AML-193 (cell line): Measurements from ENCODE around the gene BSN.

ENCODE experiments used
- DNase-seq, 2 experiments: peaks; one replicate each; lab custom pipeline; 2025; lab: John Stamatoyannopoulos, UW

BSN gene, protein sequence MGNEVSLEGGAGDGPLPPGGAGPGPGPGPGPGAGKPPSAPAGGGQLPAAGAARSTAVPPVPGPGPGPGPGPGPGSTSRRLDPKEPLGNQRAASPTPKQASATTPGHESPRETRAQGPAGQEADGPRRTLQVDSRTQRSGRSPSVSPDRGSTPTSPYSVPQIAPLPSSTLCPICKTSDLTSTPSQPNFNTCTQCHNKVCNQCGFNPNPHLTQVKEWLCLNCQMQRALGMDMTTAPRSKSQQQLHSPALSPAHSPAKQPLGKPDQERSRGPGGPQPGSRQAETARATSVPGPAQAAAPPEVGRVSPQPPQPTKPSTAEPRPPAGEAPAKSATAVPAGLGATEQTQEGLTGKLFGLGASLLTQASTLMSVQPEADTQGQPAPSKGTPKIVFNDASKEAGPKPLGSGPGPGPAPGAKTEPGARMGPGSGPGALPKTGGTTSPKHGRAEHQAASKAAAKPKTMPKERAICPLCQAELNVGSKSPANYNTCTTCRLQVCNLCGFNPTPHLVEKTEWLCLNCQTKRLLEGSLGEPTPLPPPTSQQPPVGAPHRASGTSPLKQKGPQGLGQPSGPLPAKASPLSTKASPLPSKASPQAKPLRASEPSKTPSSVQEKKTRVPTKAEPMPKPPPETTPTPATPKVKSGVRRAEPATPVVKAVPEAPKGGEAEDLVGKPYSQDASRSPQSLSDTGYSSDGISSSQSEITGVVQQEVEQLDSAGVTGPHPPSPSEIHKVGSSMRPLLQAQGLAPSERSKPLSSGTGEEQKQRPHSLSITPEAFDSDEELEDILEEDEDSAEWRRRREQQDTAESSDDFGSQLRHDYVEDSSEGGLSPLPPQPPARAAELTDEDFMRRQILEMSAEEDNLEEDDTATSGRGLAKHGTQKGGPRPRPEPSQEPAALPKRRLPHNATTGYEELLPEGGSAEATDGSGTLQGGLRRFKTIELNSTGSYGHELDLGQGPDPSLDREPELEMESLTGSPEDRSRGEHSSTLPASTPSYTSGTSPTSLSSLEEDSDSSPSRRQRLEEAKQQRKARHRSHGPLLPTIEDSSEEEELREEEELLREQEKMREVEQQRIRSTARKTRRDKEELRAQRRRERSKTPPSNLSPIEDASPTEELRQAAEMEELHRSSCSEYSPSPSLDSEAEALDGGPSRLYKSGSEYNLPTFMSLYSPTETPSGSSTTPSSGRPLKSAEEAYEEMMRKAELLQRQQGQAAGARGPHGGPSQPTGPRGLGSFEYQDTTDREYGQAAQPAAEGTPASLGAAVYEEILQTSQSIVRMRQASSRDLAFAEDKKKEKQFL (N-terminal part only)

DNA sequence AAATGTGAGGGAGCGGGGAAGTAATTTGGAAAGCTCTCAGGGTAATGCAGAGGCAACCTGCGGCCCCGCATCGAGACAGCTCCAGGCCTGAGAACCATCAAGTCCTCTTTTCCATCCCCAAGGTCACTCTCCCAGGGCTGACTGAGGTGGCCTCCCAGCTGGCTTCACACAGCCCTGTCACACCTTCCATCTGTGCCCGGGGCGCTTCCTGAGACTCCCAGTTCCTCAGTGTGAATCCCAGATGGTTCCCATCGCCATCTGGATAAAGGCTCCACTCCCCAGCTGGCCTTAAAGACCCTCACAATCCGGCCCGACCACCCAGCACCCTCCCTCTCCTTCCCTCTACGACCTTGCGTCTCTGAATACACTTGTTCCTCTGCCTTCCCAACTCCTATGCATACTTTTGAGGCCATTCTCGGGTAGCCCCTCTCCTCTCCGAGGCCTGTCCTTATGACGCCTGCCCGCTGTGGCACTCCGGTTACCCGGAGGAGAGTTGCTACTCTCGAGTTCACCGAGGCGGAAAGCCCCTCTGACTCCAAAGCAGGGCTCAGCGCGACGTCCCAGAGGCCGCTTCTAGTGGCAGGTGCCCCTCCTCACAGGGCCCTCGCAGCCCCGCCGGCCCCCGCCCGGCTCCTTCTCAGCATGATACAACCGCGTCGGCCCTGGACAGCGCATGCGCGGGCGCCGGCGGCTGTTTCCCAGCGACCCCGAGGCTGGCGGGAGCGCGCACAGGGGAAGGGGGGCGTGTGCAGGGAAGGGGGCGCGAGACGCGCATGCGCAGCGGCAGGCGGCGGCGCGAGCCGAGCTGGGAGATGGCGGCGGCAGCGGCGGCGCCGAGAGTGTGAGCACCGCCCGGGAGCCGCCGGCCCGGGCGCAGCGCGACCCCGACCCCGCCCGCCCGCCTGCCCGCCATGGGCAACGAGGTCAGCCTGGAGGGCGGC is at the start of gene BSN:
BSN (plus strand) TSS at position 786 of the 941 bp plus-strand sequence; CDS start at position 912, 126 bp downstream.
- DNase-seq: peak; percentile 61 to 66

DNA sequence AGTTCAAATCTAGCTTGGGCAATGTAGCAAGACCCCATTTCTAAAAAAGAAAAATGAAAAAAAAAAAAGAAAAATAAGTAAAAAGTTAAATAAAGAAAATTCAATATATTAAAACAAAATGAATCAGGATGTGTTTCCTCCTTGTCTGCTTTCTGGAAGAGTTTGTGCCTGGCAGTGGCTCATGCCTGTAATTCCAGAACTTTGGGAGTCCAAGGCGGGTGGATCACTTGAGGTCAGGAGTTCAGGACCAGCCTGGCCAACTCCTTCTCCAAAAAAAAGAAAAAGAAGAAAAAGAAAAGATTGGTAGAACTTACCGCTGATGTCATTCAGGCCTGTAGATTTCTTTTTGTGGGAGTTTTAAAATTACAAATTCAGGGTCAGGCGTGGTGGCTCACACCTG is 47.4 kb upstream of the BSN start:
- DNase-seq: no peak

DNA sequence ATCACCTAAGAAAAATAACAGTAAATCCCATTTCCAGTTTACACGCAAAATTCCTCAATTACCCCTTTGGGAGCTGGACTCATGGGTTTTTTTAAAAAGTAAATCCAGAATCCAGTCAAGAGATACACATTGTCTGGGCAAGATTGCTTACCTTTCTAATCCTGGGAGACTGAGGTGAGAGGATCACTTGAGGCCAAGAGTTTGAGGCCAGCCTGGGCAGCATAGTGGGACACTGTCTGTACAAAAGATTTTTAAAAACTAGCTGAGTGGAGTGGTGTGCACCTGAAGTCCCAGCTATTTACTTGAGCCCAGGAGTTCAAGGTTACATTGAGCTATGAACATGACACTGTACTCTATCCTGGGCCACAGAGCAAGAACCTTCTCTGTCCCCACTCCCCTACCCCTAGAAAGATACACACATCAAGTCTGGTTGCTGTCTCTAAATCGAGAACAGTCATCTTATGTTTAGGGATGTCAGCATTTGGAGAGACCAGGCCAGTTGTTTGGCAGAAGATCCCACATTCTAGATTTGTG is 45.2 kb upstream of the BSN start:
- no peak for DNase-seq

DNA sequence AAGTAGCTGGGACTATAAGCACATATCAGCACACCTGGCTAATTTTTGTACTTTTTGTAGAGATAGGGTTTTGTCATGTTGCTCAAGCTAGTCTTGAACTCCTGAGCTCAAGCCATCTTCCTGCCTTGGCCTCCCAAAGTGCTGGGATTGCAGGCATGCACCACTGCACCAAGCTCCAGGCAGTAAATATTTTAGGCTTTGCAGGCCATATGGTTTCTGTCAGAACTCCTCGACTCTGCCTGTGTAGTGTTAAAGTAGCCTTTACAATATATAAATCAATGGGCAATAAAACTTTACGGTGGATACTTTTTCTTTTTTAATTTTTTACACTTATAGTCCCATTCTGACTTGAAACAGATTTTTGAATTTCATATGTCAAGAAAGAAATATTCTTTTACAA is 42.6 kb upstream of the BSN start:
- no peak for DNase-seq

DNA sequence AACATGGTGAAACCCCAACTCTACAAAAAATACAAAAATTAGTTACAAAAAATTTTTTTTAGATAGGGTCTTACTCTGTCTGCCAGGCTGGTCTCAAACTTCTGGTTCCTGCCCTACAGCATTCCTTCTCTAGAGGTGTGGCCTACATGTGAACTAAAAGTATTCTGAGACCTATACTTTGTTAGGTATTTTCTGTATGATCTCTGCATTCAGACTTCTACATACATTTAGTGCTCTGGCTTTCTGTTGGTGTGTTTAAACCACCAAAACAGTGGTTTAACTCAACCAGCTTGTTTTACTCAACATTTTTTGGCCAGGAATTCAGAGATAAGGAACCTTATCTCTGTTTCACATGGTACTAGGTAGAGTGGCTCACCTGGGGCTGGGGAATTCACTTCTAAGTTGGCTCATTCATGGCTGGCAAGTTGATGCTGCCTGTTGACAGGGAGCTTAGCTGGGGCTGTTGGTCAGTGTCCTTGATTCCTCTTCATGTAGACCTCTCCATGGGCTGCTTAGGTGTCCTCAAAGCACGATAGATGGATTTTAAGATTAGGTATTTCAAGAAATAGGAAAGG is 41.4 kb upstream of the BSN start:
- DNase-seq: no peak

DNA sequence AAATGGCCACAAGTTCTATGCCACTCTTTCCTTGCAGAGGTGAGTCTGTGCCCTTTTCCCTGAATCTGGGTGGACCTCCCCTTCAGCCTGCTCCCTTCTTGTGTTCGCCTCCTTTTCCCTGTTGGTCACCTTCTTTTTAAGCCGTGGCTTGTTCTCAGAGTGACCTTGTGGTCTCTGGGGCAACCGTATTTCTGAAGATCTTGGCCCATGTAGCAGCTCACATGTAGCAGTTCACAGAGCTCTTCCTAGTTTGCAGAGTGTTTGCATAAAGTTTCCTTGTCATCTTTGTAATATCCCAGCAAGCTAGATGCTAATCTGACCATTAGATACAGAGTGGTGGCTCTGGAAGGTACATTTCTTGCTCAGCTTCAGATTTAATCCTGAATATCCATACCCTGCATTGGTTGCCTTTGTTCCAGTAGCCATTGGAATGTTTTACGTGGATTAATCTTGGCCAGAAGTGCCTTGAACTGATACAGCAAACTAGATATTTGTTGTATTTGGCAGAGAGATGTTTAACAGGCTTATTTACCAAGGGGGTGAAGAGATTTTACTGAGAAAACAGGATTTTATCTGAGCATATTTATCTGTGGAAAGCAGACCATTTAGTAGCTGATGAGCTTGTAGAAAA is 40.7 kb upstream of the BSN start:
- no peak for DNase-seq

DNA sequence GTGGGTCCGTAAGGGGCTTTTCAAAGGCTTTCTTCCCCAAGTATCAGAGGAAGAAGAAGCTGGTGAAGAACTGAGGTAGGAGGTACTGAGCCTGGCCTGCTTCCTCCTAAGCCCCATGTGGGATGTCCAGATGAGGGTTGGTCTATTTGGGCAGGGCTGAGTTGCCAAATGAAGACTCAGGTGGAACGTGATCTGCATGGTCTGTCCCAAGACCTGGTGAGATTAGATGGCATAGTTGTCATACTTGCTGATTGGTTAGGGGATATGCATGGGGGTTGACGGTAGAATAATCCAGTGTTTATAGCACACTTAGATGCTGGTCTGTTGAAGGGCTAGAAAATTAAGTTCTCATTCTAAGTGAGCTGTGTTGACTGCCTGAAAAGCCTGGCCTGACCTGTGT is 36.3 kb upstream of the BSN start:
- DNase-seq: no peak

DNA sequence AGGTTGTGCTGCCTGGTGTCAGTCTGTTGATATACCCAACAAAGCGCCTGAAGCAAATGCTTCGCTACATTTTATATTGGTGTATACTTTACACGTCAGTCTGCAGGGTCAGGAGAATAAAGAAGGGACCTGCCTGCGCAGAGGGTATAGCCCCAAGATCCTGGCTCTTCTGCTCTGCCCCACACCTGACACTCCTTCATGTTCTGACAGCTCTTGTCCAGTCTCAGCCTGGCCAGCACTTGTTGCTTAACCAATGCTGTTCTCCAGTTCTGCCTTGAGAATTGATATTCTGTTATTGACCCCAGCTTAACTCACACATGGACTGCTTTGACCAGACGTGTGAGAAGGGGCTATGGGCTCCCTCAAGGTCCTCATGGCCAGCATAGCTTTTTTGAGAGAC is 35.8 kb upstream of the BSN start:
- no peak for DNase-seq

DNA sequence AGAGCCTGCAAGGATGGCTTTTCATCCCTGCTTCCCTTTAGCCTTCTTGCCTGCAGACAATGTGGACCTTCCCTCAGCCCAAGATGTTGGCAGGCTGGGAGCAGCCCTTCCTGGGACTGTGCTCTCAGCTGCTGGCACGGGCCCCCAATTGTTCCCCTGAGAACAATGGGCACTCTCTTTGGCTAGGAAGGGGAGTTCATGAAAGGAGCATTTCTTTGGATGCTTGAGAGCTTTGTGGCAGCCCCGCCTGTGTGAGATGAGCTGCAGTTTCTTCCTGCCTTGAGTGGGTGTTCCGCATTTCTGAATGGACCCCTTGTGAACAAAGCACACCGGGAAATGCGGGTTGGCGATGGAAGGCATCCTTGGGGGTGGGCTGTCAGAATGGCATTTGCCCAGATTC is 35.0 kb upstream of the BSN start:
- DNase-seq: no peak

DNA sequence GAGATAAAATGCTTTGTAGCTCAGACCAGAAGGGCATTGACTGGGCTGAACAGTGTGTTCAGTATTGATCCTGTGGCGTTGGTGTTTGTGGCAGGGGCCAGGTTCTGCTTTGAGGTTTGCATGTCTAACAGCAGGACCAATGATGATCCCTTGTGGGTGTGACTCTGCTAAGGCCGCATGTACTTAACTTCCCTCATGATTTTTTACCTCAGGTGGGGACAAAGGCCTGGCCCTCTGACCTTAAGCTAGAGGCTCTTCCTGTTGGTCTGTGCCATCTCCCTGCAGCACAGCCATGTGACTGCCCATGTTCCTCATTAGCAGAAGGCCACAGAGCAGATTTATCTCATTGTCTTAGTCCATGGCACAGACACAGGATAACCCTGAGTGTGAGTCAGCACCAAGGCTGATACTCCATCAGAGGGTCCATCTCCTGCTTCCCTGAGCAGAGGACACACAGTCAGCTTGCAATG is 34.3 kb upstream of the BSN start:
- DNase-seq: peak; percentile 17

DNA sequence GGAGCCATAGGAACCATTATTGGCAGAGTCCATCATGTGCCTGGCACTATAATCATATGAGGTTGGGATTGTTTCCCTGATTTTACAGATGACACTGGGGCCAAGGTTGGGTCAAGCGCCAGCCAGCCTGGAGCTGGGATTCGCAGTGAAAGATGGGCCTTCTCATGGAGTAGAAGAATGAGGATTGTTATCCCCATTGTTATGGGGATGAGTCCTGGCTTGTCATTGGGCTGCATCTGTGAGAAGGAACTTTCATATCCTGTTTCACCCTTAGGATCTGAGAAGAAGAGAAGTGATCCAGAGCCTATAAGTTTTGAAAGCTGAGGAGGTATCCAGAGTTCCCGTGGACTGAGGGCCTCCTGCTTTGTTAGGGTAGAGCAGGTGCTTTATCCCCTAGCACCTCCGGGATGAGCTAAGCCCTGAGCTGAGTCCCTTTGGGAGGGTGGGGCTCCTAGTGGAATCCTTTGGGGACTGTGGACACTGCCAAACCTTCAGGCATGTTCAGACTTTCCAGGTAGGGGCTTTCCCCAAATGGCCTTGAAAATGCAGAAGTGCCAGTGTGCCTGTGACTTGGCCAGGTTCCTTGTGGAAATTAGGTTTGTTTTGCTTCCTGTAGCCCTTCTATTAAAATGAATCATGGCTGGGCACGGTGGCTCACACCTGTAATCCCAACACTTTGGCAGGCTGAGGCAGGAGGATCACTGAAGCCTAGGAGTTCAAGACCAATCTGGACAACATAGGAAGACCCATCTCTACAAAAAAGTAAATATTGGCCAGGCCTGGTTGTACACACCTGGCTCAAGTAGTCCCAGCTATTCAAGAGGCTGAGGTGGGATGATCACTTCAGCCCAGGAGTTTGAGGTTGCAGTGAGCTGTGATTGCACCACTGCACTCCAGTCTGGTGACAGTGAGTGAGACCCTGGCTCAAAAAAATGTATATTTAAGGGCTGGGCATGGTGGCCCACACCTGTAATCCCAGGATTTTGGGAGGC is 30.2 kb upstream of the BSN start:
- DNase-seq: no peak

DNA sequence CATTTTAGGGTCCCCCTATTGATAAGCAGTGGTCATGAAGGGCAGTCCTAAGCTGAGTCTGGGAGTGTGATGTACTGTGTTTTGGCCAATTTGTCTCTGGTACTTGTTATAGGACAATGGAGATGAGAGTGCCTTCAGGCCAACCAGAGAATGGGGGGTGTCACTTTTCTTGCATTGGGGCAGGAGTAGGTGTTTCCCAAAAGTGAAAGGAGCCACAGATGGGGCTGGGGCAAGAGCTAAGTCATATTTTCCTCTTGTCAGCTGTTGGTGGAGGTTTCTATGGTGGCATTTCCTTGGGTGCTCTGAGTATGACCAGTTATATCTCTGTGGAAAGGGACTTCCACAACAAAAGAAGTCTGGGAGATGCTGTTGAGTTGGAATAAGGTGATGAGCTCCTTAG is 24.7 kb upstream of the BSN start:
- DNase-seq: no peak

DNA sequence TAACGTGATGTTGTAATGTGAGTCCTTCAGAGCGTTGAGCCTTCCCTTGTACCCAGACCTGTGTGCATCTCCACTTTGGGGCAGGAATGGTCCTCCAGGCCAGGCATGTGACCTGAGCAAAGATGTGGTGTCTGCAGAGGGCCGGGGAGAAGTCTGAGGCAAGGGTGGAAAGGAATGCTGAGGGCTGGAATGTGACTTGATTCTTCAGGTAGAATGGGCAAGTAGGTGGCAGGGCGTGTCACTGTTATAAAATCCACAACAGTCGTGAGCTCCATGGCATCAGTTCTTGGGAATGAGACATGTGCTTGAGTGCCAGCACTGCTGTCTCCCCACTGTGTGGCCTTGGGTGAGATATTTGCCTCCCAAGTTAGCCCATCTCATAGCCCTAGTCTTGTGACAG is 24.0 kb upstream of the BSN start:
- no peak for DNase-seq

DNA sequence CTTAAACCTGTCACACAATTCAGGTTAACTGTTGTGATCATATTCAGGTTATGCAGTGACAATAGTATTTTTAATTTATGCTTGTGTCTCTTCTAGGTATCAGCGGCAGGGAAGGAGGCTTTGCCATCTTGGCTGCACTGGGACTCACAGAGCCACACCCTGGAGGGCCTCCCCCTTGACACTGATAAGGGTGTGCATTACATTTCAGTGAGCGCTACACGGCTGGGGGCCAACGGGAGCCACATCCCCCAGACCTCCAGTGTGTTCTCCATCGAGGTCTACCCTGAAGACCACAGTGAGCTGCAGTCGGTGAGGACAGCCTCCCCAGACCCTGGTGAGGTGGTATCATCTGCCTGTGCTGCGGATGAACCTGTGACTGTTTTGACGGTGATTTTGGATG is 23.6 kb upstream of the BSN start:
- no peak for DNase-seq

DNA sequence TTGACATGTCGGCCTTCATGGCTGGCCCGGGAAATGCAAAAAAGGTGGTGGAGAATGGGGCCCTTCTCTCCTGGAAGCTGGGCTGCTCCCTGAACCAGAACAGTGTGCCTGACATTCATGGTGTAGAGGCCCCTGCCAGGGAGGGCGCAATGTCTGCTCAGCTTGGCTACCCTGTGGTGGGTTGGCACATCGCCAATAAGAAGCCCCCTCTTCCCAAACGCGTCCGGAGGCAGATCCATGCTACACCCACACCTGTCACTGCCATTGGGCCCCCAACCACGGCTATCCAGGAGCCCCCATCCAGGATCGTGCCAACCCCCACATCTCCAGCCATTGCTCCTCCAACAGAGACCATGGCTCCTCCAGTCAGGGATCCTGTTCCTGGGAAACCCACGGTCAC is 23.1 kb upstream of the BSN start:
- no peak for DNase-seq

DNA sequence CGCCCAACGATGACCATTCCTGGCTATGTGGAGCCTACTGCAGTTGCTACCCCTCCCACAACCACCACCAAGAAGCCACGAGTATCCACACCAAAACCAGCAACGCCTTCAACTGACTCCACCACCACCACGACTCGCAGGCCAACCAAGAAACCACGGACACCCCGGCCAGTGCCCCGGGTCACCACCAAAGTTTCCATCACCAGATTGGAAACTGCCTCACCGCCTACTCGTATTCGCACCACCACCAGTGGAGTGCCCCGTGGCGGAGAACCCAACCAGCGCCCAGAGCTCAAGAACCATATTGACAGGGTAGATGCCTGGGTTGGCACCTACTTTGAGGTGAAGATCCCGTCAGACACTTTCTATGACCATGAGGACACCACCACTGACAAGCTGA is 22.6 kb upstream of the BSN start:
- no peak for DNase-seq

DNA sequence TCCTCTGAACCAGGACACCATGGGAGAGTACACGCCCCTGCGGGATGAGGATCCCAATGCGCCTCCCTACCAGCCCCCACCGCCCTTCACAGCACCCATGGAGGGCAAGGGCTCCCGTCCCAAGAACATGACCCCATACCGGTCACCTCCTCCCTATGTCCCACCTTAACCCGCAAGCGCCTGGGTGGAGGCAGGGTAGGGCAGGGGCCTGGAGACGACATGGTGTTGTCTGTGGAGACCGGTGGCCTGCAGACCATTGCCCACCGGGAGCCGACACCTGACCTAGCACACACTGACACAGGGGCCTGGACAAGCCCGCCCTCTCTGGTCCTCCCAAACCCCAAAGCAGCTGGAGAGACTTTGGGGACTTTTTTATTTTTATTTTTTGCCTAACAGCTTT is 21.2 kb upstream of the BSN start:
- DNase-seq: no peak

DNA sequence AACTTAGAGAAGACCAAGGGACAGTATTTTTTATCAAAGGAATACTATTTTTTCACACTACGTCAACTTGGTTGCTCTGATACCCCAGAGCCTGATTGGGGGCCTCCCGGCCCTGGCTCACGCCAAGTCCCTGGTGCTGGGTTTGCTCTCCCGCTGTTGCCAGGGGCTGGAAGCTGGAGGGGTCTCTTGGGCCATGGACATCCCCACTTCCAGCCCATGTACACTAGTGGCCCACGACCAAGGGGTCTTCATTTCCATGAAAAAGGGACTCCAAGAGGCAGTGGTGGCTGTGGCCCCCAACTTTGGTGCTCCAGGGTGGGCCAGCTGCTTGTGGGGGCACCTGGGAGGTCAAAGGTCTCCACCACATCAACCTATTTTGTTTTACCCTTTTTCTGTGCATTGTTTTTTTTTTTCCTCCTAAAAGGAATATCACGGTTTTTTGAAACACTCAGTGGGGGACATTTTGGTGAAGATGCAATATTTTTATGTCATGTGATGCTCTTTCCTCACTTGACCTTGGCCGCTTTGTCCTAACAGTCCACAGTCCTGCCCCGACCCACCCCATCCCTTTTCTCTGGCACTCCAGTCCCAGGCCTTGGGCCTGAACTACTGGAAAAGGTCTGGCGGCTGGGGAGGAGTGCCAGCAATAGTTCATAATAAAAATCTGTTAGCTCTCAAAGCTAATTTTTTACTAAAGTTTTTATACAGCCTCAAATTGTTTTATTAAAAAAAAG is 20.3 kb upstream of the BSN start:
- no peak for DNase-seq
